OCI-LY7 (cell line): ENCODE results near the gene BFAR. TPM values are rescaled to one million over a fixed set of nuclear protein-coding genes. Genes with fewer than 3 reads are reported as not detected.
A peak's percentile ranks its signal among the peaks of the same experiment; 100 is the strongest.

Source experiments
- BruUV-seq: library from RNA; stranded (reverse); fragments of 400-500 nt; replicated peaks from 2 replicates; lab custom pipeline; 2021; lab: Mats Ljungman, UMichigan
- CTCF ChIA-PET: fragments of 300-600 bp; sonication (Branson Sonifier 250); formaldehyde crosslinking; loops from one replicate; lab custom pipeline; 2022; ENCODE audit warnings: antibody characterized with exemption; ENCODE audit not compliant: unreplicated experiment; lab: Charles Lee
- POLR2A ChIA-PET: fragments of 300-600 bp; sonication (Branson Sonifier 250); formaldehyde crosslinking; loops from one replicate; lab custom pipeline; 2022; ENCODE audit warnings: antibody characterized with exemption; lab: Charles Lee
- DNase-seq: peaks from one replicate; pipeline ENCODE4 v3.0.0-alpha.2; 2015; ENCODE audit warnings: low spot score
- H2AFZ ChIP-seq: fragments of 200-600 bp; sonication (generic), shearing (Covaris generic); 2 replicates; pipeline ENCODE4 v1.6.1; 2014; ENCODE audit warnings: mild to moderate bottlenecking, antibody characterized with exemption, low read length, moderate library complexity
- H3K27ac ChIP-seq: fragments of 200-600 bp; sonication (generic); 2 replicates; pipeline ENCODE4 v1.5.1; 2014; ENCODE audit warnings: mixed run types, low read depth, mild to moderate bottlenecking, moderate library complexity, low read length, inconsistent platforms; ENCODE audit not compliant: poor library complexity, severe bottlenecking
- H3K36me3 ChIP-seq: fragments of 200-600 bp; sonication (generic); 2 replicates; pipeline ENCODE4 v1.6.1; 2014; ENCODE audit warnings: mild to moderate bottlenecking, antibody characterized with exemption, low read length, moderate library complexity, mixed read lengths; ENCODE audit not compliant: insufficient read depth
- H3K4me1 ChIP-seq: fragments of 200-600 bp; sonication (generic); 2 replicates; pipeline ENCODE4 v1.5.1; 2014; ENCODE audit warnings: mild to moderate bottlenecking, low read length; ENCODE audit not compliant: insufficient read depth, poor library complexity, severe bottlenecking
- H3K4me2 ChIP-seq: fragments of 200-600 bp; sonication (generic); 2 replicates; pipeline ENCODE4 v1.6.1; 2014; ENCODE audit warnings: mild to moderate bottlenecking, low read length
- H3K4me3 ChIP-seq: fragments of 200-600 bp; sonication (generic); 2 replicates; pipeline ENCODE4 v1.5.1; 2014; ENCODE audit warnings: mild to moderate bottlenecking, low read depth, low read length; ENCODE audit not compliant: poor library complexity, severe bottlenecking
- H3K79me2 ChIP-seq: fragments of 200-600 bp; sonication (generic); 2 replicates; pipeline ENCODE4 v1.6.1; 2016; ENCODE audit warnings: low read depth, mild to moderate bottlenecking, low read length, moderate library complexity, mixed read lengths; ENCODE audit not compliant: insufficient read depth
- H3K9me2 ChIP-seq: fragments of 200-600 bp; sonication (generic); 2 replicates; pipeline ENCODE4 v1.6.1; 2016; ENCODE audit warnings: mild to moderate bottlenecking, low read length, mixed read lengths; ENCODE audit not compliant: insufficient read depth
- H3K9me3 ChIP-seq: fragments of 200-600 bp; sonication (generic); 2 replicates; pipeline ENCODE4 v1.6.1; 2014; ENCODE audit warnings: mild to moderate bottlenecking, mixed run types, low read length, mixed read lengths
- H4K20me1 ChIP-seq: fragments of 200-600 bp; sonication (generic); 2 replicates; pipeline ENCODE4 v1.6.1; 2014; ENCODE audit warnings: mild to moderate bottlenecking, antibody characterized with exemption, low read length, moderate library complexity, mixed read lengths; ENCODE audit not compliant: insufficient read depth
- CTCF ChIP-seq: fragments of 200-600 bp; sonication (generic); conservative IDR thresholded peaks from 2 replicates; pipeline ENCODE4 v1.5.1; 2014; ENCODE audit warnings: mild to moderate bottlenecking, antibody characterized with exemption, low read length, moderate library complexity, mixed read lengths
- EZH2phosphoT487 ChIP-seq: fragments of 200-600 bp; sonication (generic); IDR thresholded peaks from 2 replicates; pipeline ENCODE4 v1.6.1; 2018; ENCODE audit warnings: low read depth, borderline replicate concordance, mild to moderate bottlenecking, mixed run types, antibody characterized with exemption, low read length, moderate library complexity, mixed read lengths
- intact Hi-C: fragments of 100-400 bp; cut with micrococcal nuclease; formaldehyde crosslinking; loops from one replicate; pipeline ENCODE4 v1.10.0; 2022; ENCODE audit not compliant: unreplicated experiment
- total RNA-seq, 2 experiments: library from RNA; depleted of rRNA in 1 of 2; stranded (reverse); fragments of >200 nt in 1 of 2; shearing (Covaris generic) in 1 of 2; gene quantifications; 2 replicates each; pipeline ENCODE4 v1.2.3, GENCODE V29; 2014 to 2022

Gene BFAR
- total RNA-seq, 2 experiments from 2014 or later, result 36.7 to 63.4 TPM

GRCh38 chr16:14602443-14602963, 30.2 kb upstream of the BFAR start:
- Histone ChIP-seq H3K79me2 (peaks cover 29% of the 10 kb centered on the region), H3K4me3 (no peak overlapping the region), H3K4me1 (peaks cover 39% of the 10 kb centered on the region), H3K27ac (peak overlapping the region; percentile 14), H3K4me2 (no peak overlapping the region), H3K36me3 (peaks cover 87% of the 10 kb centered on the region), H4K20me1 (peaks cover 4% of the 10 kb centered on the region; the same call in 1 of the 2 replicates), H3K9me3 (no peaks in the 10 kb centered on the region), H2AFZ (no peak overlapping the region), H3K9me2 (no peaks in the 10 kb centered on the region)
- intact Hi-C loops, result no loop called here
- no peak for DNase-seq
- TF ChIP-seq EZH2phosphoT487 (no peak), CTCF (no peak)
- POLR2A ChIA-PET, result interaction anchor here (0.7 kb wide), 1 partner anchor 17 kb away, joined by 3 read pairs; no protein-coding TSS in a partner anchor
- no TSS peak for BruUV-seq
- CTCF ChIA-PET, result no interaction called here

GRCh38 chr16:14606102-14606501, 26.6 kb upstream of the BFAR start:
- Histone ChIP-seq H3K4me2 (peak overlapping the region; percentile 89), H3K79me2 (peaks cover 32% of the 10 kb centered on the region), H4K20me1 (no peaks in the 10 kb centered on the region), H3K4me3 (peak overlapping the region; percentile 65), H3K9me3 (no peaks in the 10 kb centered on the region), H3K36me3 (peaks cover 74% of the 10 kb centered on the region), H3K27ac (peak overlapping the region; percentile 96), H3K9me2 (no peaks in the 10 kb centered on the region), H3K4me1 (peaks cover 67% of the 10 kb centered on the region), H2AFZ (peak overlapping the region; percentile 15; the same call in 1 of the 2 replicates)
- POLR2A ChIA-PET, result interaction anchor here (0.6 to 1.8 kb wide), 13 partner anchors 10 to 258 kb away, joined by 3 to 6 read pairs (median 3); partner anchors contain the start of gene PARN
- DNase-seq, result peak; percentile 79
- intact Hi-C loops, result loop anchor here (1.0 kb wide), 2 partner anchors 26 to 66 kb away; partner anchors contain the start of gene BFAR
- no peak for TF ChIP-seq CTCF
- no peak for TF ChIP-seq EZH2phosphoT487
- no TSS peak for BruUV-seq
- CTCF ChIA-PET, result no interaction called here

GRCh38 chr16:14608111-14608566, 24.6 kb upstream of the BFAR start:
- DNase-seq, result peak; percentile 64
- ChIA-PET POLR2A (interaction anchor here (0.6 to 2.9 kb wide), 4 partner anchors 18 to 28 kb away, joined by 3 to 16 read pairs (median 4); partner anchors contain the start of gene PARN), CTCF (no interaction called here)
- Histone ChIP-seq H3K27ac (peak overlapping the region; percentile 96), H3K4me3 (peak overlapping the region; percentile 64), H2AFZ (no peak overlapping the region; the same call in 1 of the 2 replicates), H3K4me1 (peaks cover 71% of the 10 kb centered on the region), H3K79me2 (peaks cover 34% of the 10 kb centered on the region), H3K4me2 (peak overlapping the region; percentile 89), H3K36me3 (peaks cover 72% of the 10 kb centered on the region), H3K9me3 (no peaks in the 10 kb centered on the region), H3K9me2 (no peaks in the 10 kb centered on the region), H4K20me1 (no peaks in the 10 kb centered on the region)
- no TSS peak for BruUV-seq
- TF ChIP-seq CTCF (no peak), EZH2phosphoT487 (no peak)
- intact Hi-C loops, result loop anchor here (2.0 kb wide), 1 partner anchor 253 kb away; no protein-coding TSS in a partner anchor
